Mucosa of rectum (tissue), 2 donors: ENCODE measurements around the gene KBTBD12.

ENCODE experiments used
- H3K27ac ChIP-seq, 2 donors: one replicate each; pipeline ENCODE4 v1.7.0; 2013; ENCODE audit warnings: inconsistent platforms in 2 of 2, low read depth in 2 of 2, low read length in 2 of 2
- H3K27me3 ChIP-seq, 2 donors: one replicate each; pipeline ENCODE4 v1.7.0; 2013; ENCODE audit warnings: low read length in 2 of 2; ENCODE audit not compliant: control insufficient read depth in 2 of 2, insufficient read depth in 2 of 2
- H3K36me3 ChIP-seq, 2 donors: one replicate each; pipeline ENCODE4 v1.7.0; 2013; ENCODE audit warnings: low read length in 2 of 2; ENCODE audit not compliant: control insufficient read depth in 2 of 2, insufficient read depth in 2 of 2
- H3K4me1 ChIP-seq, 2 donors: one replicate each; pipeline ENCODE4 v1.7.0; 2013; ENCODE audit warnings: low read length in 2 of 2, mild to moderate bottlenecking in 1 of 2; ENCODE audit not compliant: control insufficient read depth in 2 of 2, insufficient read depth in 2 of 2
- H3K4me3 ChIP-seq, 2 donors: one replicate each; pipeline ENCODE4 v1.7.0; 2013; ENCODE audit warnings: low read length in 2 of 2
- H3K9ac ChIP-seq, 2 donors: one replicate each; pipeline ENCODE4 v1.7.0; 2013; ENCODE audit warnings: low read length in 2 of 2, low read depth in 1 of 2, mild to moderate bottlenecking in 1 of 2
- H3K9me3 ChIP-seq, 2 donors: one replicate each; pipeline ENCODE4 v1.7.0; 2013; ENCODE audit warnings: low read length in 2 of 2; ENCODE audit not compliant: control insufficient read depth in 2 of 2
- donor health status: healthy.
- donor health status: Normal muscosa, but diverticular disease.

Gene KBTBD12

GRCh38 chr3:127915937-127916493 lies 983 bp downstream of the KBTBD12 start:
- peak overlapping the region; percentile 53 to 75 for H3K27ac ChIP-seq
- no peaks in the 10 kb centered on the region for H3K27me3 ChIP-seq
- H3K4me3 ChIP-seq: peak overlapping the region; percentile 65
- H3K9me3 ChIP-seq: no peaks in the 10 kb centered on the region
- no peaks in the 10 kb centered on the region for H3K36me3 ChIP-seq
- peaks cover 0 to 23% of the 10 kb centered on the region in 2 donors for H3K4me1 ChIP-seq
- peak overlapping the region in 1 of 2 donors; percentile 77 for H3K9ac ChIP-seq

- Histone ChIP-seq H3K4me1 (no peaks in the 10 kb centered on the region), H3K4me3 (no peak overlapping the region), H3K27me3 (no peaks in the 10 kb centered on the region), H3K27ac (no peak overlapping the region), H3K9me3 (no peaks in the 10 kb centered on the region), H3K9ac (no peak overlapping the region), H3K36me3 (no peaks in the 10 kb centered on the region)
These were observed 5.7 kb downstream of the KBTBD12 start for GRCh38 chr3:127920738-127921137.

- H3K27ac ChIP-seq: no peak overlapping the region
- H3K4me1 ChIP-seq: no peaks in the 10 kb centered on the region
- no peaks in the 10 kb centered on the region for H3K27me3 ChIP-seq
- no peaks in the 10 kb centered on the region for H3K36me3 ChIP-seq
- no peak overlapping the region for H3K4me3 ChIP-seq
- H3K9ac ChIP-seq: no peak overlapping the region
- no peaks in the 10 kb centered on the region for H3K9me3 ChIP-seq
These were observed 8.6 kb downstream of the KBTBD12 start for GRCh38 chr3:127923611-127924010.

GRCh38 chr3:127925384-127925783 lies 10.4 kb downstream of the KBTBD12 start:
- Histone ChIP-seq H3K4me3 (no peak overlapping the region), H3K27me3 (no peaks in the 10 kb centered on the region), H3K27ac (no peak overlapping the region), H3K9me3 (no peaks in the 10 kb centered on the region), H3K4me1 (no peaks in the 10 kb centered on the region), H3K9ac (no peak overlapping the region), H3K36me3 (no peaks in the 10 kb centered on the region)

- H3K9ac ChIP-seq: no peak overlapping the region
- H3K27me3 ChIP-seq: no peaks in the 10 kb centered on the region
- H3K4me1 ChIP-seq: no peaks in the 10 kb centered on the region
- no peaks in the 10 kb centered on the region for H3K9me3 ChIP-seq
- no peak overlapping the region for H3K27ac ChIP-seq
- H3K36me3 ChIP-seq: no peaks in the 10 kb centered on the region
- no peak overlapping the region for H3K4me3 ChIP-seq
These were observed 13.0 kb downstream of the KBTBD12 start for GRCh38 chr3:127927829-127928604.

GRCh38 chr3:127929818-127930413 lies 14.9 kb downstream of the KBTBD12 start:
- no peak overlapping the region for H3K9ac ChIP-seq
- no peaks in the 10 kb centered on the region for H3K27me3 ChIP-seq
- no peaks in the 10 kb centered on the region for H3K9me3 ChIP-seq
- no peak overlapping the region for H3K4me3 ChIP-seq
- no peaks in the 10 kb centered on the region for H3K36me3 ChIP-seq
- no peaks in the 10 kb centered on the region for H3K4me1 ChIP-seq
- no peak overlapping the region for H3K27ac ChIP-seq

GRCh38 chr3:127933396-127933795 lies 18.4 kb downstream of the KBTBD12 start:
- no peaks in the 10 kb centered on the region for H3K9me3 ChIP-seq
- no peaks in the 10 kb centered on the region for H3K4me1 ChIP-seq
- no peak overlapping the region for H3K9ac ChIP-seq
- no peak overlapping the region for H3K27ac ChIP-seq
- no peak overlapping the region for H3K4me3 ChIP-seq
- H3K36me3 ChIP-seq: no peaks in the 10 kb centered on the region
- H3K27me3 ChIP-seq: no peaks in the 10 kb centered on the region

GRCh38 chr3:127938800-127939199 lies 23.8 kb downstream of the KBTBD12 start:
- Histone ChIP-seq H3K9me3 (peaks cover 2 to 5% of the 10 kb centered on the region in 2 donors), H3K27me3 (no peaks in the 10 kb centered on the region), H3K4me3 (no peak overlapping the region), H3K36me3 (no peaks in the 10 kb centered on the region), H3K9ac (no peak overlapping the region), H3K4me1 (no peaks in the 10 kb centered on the region), H3K27ac (no peak overlapping the region)

GRCh38 chr3:127940116-127940515 lies 25.1 kb downstream of the KBTBD12 start:
- H3K4me3 ChIP-seq: no peak overlapping the region
- H3K9ac ChIP-seq: no peak overlapping the region
- peaks cover 2 to 5% of the 10 kb centered on the region in 2 donors for H3K9me3 ChIP-seq
- H3K36me3 ChIP-seq: no peaks in the 10 kb centered on the region
- H3K27me3 ChIP-seq: no peaks in the 10 kb centered on the region
- H3K4me1 ChIP-seq: no peaks in the 10 kb centered on the region
- peak overlapping the region in 1 of 2 donors; percentile 25 for H3K27ac ChIP-seq

- Histone ChIP-seq H3K27ac (no peak overlapping the region), H3K9me3 (peaks cover 2 to 5% of the 10 kb centered on the region in 2 donors), H3K4me3 (no peak overlapping the region), H3K9ac (no peak overlapping the region), H3K4me1 (no peaks in the 10 kb centered on the region), H3K27me3 (no peaks in the 10 kb centered on the region), H3K36me3 (no peaks in the 10 kb centered on the region)
These were observed 27.6 kb downstream of the KBTBD12 start for GRCh38 chr3:127942613-127943012.
